T-helper 1 cell (primary cell): Measurements from ENCODE around the gene KIF25.

ENCODE experiments used
- DNase-seq, 5 donors: peaks; one replicate each; pipeline ENCODE4 v3.0.0-alpha.2; 2012 to 2020

KIF25 gene

GRCh38 chr6:168020242-168020641 lies 22.8 kb downstream of the KIF25 start:
- DNase-seq, result no peak

DNA sequence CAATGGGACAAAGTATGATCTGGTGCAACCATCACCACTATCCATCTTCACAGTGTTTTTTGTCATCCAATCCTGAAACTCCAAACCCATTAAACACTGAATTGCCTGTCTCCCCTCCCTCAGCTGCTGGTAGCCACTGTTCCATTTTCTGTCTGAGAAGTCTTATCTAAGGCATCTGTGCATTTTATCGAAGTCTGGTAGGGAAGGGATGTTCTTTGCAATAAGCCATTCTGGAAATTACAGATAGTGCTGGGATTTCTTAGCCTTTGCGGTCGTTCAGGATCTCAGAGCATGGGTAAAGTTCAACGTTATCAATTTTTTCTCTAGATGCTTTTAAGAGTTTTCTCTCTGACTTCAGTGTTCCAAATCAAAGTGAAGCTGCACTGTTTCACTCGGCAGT lies 24.1 kb downstream of the KIF25 start:
- DNase-seq, result no peak

DNA sequence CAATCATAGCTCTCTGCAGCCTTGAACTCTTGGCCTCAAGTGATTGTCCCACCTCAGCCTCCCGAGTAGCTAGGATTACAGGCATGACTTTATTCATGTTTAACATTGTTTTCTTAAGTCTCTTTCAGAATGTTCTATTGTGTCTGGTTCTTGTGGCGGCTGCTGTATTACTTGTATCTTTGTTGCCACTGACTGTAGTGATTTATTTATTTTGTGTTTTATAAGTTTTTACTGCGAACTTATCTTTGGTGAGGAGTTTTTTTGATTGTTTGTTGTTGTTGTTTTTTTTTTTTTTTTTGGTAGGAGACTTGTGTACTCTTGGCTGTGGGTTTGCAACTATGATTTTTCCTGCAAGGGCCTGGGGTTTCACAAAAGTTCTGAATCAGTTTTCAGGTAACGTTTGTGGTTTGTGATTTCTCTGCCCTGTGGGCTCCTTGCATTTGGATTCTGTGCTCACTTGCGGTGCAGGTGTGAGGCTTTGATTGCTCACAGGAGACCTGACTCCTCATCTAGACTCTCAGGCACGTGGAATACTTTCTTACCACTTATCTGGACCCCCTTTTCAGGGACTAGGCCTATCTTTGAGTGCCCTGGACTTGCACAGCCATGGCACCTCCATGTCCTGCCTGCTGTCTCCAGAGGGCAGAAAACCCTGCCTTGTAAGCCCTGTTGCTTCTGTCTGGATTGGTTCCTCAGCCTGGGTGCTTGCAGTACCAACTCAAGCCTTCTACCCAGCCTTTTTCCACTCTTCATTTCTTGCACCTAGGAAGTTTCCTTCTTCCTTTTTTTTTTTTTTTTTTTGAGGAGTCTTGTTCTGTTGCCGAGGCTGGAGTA lies 25.2 kb downstream of the KIF25 start:
- DNase-seq, result no peak

DNA sequence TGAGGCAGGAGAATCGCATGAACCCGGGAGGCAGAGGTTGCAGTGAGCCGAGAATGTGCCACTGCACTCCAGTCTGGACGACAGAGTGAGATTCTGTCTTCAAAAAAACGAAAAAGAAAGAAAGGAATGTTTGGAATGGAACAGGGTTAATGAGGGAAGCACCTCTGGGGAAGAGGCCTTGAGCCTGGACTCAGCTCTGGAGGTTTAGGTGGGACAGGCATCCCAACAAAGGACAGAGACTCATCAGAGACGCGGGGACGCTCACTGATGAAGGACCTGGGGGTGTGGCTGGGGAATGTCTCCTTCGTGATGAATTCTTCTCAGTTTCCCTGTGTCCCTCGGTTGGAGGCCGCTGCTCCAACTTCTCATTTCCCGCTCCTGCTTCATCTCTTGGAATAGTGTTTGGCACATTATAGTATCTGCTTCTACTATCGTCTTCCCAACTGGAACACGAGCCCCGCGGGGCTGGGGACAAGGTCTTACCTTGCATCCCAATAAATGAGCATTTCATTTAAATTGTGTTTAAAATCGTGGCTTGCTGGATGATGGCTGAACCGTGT lies 27.6 kb downstream of the KIF25 start:
- DNase-seq, result no peak

DNA sequence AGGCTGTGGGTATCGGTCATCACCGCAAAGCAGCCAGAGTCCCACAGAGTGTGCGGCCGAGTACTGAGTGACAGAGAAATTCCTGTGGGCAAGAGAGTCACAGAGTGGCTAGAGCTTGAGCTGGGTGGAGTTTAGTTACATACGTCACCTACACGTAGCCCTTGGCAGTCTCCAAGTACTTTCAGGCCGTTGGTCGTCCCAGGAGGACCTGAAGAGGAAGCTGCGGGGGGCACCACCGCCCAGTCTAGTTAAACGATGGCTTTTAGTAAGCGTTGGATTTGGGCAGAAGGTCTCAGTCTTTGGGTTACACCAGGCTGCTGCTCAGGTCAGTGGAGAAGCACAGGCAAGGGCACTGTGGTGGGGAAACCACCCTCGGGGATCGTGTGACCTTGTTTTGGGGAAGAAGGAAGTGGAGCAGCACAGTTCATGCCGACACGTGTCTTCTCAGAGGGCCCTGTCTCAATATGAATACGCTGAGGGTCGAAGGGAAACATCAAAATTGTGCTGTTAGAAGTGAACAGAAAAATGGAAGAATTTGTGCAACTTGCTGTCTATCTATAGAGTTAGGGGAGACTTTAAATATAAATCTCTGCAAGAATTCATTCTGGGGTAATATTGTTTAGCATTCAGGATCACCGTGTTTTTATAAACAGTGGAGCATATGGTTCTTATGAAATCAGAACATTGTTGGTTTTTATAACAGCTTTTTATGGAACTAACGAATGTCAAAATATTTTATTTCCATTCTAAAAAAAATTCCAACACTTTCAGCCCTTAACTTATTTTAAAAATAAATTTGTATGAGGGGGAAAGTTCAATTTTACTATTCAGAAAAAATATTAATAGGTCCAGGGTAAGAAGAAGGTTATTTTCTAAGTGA lies 28.6 kb downstream of the KIF25 start:
- no peak for DNase-seq

GRCh38 chr6:168026925-168027324 lies 29.5 kb downstream of the KIF25 start:
- DNase-seq, result no peak

DNA sequence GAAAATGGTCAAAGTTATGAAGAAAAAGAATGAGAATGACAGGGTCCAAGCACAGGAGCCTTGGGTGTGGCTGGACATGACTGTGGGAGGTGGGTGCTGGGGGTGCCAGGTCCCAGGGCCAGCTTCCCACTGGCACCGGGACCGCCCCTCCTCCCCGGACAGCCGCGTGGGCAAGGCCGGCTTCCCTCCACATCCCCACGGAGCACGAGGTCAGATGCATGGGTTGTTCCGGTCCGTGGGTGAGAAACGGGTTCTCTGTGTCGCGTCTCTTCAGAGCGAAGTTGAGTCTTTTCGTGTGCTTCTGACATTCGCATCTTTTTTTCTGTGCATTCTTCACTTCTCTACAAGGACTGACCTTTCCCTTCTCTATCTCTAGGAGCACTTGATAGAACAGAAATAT lies 30.1 kb downstream of the KIF25 start:
- no peak for DNase-seq

DNA sequence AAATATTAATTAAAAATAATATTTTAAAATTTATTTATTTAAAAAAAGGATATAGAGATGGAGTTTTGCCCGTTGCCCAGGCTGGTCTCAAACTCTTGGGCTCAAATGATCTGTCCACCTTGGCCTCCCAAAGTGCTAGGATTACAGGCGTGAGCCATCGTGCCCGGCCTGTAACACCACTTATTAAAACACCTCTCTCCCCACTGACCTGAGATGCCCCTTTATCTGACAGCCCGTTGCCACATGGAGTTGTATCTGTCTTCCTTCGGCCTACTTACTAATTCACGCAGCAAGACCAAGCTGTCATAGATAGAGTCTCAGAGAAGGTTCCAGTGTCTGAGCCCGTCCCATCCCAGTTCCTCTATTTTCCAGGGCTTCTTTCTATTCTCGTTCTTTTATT lies 30.7 kb downstream of the KIF25 start:
- DNase-seq, result no peak

DNA sequence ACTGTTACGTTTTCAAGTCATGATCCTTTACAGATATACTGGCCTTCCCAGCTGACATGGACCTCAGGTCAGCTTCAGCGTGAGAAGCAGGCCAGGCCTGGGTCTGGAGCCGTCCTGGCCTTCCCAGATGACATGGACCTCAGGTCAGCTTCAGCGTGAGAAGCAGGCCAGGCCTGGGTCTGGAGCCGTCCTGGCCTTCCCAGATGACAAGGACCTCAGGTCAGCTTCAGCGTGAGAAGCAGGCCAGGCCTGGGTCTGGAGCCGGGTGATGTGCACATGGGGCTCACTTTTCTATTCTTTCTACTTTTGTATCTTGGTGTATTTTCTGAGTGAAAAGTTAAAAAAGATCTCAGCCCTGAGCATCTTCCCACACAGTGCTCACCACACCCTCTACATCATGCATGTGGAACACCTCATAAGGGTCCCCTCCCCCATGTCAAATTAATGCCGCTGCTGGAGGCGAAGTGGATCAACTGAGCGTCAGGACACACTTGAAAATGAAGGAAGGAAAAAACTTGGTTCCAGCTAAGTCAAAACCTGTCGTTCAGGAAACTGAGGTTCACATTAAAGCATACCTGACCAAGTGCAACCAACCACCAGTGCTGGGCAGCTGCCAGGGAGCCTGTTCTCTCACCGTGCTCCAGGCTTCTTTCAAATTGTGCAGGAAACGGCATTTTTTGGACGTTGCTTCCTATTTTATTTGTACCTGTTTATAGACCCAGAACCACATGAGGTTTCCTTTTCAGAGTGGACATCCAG lies 32.2 kb downstream of the KIF25 start:
- DNase-seq, result no peak

DNA sequence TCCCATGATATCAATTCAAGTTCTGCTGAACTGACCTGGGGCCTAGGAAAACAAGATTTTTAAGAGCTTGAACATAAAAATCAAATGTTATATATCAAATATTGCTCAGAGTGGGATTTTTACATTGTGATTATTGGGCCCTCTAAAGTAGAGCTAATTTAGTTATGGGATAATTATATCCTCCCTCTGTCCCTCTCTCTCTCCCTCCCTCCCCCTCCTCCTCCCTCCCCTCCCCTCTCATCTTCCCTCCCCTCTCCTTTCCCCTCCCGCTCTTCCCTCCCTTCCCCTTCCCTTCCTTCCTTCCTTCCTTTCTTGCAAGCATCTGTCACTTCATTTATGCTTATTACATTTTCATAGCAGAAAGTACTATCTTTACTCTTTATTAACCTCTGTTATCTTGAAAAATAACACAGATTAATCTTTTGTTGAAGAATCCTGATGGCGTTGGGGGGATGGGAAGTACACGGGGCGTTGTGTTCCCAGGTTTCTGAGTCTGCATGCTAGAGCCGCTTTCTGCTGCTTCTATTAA lies 32.8 kb downstream of the KIF25 start:
- DNase-seq, result no peak

- no peak for DNase-seq
These were observed 33.4 kb downstream of the KIF25 start for GRCh38 chr6:168030908-168031307.

- no peak for DNase-seq
These were observed 34.0 kb downstream of the KIF25 start for GRCh38 chr6:168031411-168031971.

DNA sequence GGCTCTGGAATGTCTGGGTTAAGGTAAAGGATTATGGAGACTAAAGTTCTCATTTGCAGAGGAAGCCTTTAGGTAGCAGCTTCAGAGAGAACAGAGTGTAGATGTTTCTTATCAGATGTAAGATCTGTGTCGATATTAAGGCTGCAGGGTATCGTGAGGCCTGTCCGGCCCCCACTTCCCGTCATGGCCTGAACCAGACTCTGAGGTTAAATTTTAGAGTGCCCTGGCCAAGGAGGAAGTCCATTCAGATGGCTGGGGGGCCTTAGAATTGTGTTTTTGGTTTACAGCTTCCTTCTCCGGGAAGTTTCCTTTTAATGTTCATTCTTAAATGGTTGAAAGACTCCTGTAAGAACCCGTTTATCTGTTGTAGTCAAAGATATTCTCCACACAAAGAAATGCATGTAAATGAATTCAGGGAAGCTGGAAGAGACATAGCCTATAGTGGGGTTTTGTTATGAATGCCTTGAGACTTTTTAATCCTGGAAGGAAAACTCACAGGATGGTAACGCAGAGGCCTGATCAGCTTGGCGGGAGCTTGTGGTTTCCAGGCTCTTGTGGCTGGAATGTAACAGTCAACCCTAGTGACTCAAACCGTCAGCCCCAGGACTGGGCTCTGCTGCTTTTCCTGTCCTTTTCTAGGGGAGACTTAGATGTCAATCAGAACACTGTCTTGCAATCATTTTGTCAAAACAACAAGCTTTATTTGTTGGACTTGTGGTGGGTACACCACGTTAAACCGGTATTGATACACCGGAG lies 34.7 kb downstream of the KIF25 start:
- no peak for DNase-seq

GRCh38 chr6:168033791-168034190 lies 36.3 kb downstream of the KIF25 start:
- no peak for DNase-seq

DNA sequence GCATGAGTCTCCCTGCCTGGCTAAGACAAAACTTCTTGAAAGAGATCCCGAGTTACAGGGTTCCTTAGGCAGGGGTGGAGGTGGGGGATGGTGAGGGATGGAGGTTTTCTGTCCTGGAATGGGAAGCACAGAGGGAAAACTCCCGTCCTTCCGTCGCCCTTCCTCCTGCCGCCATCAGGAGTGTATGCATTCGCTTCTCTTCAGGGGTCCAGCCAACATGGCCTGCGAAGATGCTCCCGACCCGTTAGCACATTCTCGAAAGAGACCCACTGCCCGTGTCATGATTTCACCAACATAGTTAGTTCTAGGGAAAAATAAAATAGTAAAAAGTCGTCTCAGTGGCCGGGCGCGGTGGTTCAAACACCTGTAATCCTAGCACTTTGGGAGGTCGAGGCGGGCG lies 37.1 kb downstream of the KIF25 start:
- no peak for DNase-seq

DNA sequence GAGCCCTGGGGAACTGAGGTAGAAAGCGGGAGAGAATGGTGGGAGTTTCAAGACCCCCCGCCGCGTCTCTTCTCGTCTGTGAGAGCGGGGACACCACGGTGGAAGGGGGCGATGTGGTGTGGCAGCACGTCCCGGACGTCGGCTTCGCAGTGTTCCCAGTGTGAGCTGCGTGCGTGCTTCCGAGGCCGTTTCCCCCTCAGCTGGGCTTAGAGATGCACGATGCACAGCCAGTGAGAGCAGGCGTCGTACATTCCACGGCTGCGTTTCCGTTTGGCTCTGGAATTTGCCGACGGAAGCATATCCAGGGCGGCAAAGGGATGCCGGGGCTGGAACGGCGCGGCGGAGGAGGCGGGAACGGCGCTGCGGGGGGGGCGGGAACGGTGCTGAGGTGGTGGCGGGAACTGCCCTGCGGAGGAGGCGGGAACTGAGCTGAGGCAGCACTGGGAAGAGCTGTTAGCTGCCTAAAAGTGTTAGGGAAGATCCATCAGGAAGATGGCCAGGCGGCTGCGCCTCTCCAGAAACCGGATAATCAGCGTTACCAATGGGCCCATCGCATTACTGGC lies 37.7 kb downstream of the KIF25 start:
- no peak for DNase-seq

DNA sequence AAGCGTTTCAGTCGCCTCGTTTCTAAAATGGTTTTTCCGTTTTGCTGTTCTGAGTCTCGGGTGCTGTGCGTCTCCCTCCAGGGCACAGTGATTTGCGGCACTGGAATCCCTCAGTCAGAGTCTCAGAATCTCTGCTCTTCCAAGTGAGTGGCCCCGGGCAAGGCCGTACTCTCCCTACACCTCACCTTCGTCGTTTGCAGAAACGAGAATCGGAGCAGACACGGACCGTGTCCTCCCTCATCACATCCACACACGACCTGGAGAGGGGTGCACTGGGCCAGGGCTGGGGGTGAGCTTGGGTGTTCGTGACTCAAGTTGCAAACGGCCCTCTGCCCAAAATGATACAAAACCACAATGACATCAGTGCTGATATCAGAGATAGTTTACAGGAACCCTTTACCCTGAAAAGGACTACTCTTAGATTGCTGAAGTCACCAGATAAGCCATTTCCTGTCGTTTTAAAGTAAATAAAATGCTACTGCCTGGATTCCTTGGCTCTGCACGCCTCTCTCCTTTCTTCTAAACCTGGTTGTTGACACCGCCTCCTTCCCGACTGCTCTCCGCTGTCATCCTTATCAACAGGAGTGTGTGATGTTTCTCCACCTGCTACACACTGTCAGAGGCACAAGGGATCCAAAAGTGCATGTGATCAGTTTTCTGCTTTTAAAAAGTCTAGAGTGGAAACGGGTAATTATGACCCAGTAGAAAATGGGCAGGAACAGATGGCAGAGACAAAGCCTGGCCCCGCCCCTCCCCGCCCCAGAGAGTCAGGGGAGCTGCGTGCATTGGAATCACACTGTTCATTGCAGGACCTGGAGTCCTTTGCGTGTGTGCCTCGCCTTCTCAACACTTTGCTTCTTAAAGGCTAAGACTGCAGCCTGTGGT lies 38.4 kb downstream of the KIF25 start:
- DNase-seq, result no peak

GRCh38 chr6:168037242-168037641 lies 39.8 kb downstream of the KIF25 start:
- no peak for DNase-seq

- no peak for DNase-seq
These were observed 40.4 kb downstream of the KIF25 start for GRCh38 chr6:168037856-168038255.

GRCh38 chr6:168038576-168039140 lies 41.2 kb downstream of the KIF25 start:
- no peak for DNase-seq
